ENCODE results near the gene METTL27. TPM values are rescaled to one million over a fixed set of nuclear protein-coding genes. Genes with fewer than 3 reads are reported as not detected.

The METTL27 gene
- total and polyA plus RNA-seq, 2 of the 8 experiments (the other 6 are each of a cell fraction or from before 2014, with no cell fraction given) = 6.2 to 12.0 TPM

- Histone ChIP-seq H3K4me1 (replicated peaks in 1 of 4; ENCODE audit: control insufficient read depth in 3 of 4, insufficient read depth in 4 of 4, low read length in 3 of 4) (no peaks in the 10 kb centered on the region; a peak in 3 of 7 replicates), H3K14ac (ENCODE audit: insufficient read length) (no peak overlapping the region), H4K20me1 (replicated peaks in 1 of 2; ENCODE audit: control insufficient read depth in 1 of 2, insufficient read depth in 2 of 2, low read length in 2 of 2) (no peaks in the 10 kb centered on the region), H3K79me1 (ENCODE audit: low read depth, low read length) (no peaks in the 10 kb centered on the region), H2BK20ac (ENCODE audit: low read length) (no peak overlapping the region), H3K56ac (replicated peaks; ENCODE audit: insufficient read length, low read depth, low read length) (no peak overlapping the region), H3K4me3 (ENCODE audit: extremely low read depth in 1 of 4, insufficient read depth in 2 of 4, low read depth in 3 of 4, low read length in 4 of 4) (no peak overlapping the region), H2BK5ac (ENCODE audit: low read depth, low read length) (no peak overlapping the region), H3K4ac (replicated peaks; ENCODE audit: insufficient read length, low read depth, low read length) (no peak overlapping the region), H2BK15ac (ENCODE audit: low read length) (no peak overlapping the region), H2BK12ac (ENCODE audit: low read depth, low read length) (no peak overlapping the region), H3K9me3 (ENCODE audit: insufficient read depth in 2 of 2, low read depth in 1 of 2, low read length in 1 of 2) (no peaks in the 10 kb centered on the region), H2AK5ac (ENCODE audit: low read depth, low read length) (no peak overlapping the region), H3K36me3 (ENCODE audit: control insufficient read depth in 2 of 4, insufficient read depth in 4 of 4, low read length in 3 of 4) (no peaks in the 10 kb centered on the region), H3K23me2 (ENCODE audit: low read depth, low read length) (no peaks in the 10 kb centered on the region), H3K23ac (ENCODE audit: insufficient read length) (no peak overlapping the region), H3K27me3 (replicated peaks in 1 of 4; ENCODE audit: control insufficient read depth in 3 of 4, extremely low read depth in 1 of 4, insufficient read depth in 3 of 4, low read length in 3 of 4) (no peaks in the 10 kb centered on the region), H2AFZ (ENCODE audit: low read length) (no peak overlapping the region), H3K79me2 (ENCODE audit: control insufficient read depth in 1 of 2, insufficient read depth in 2 of 2, low read length in 2 of 2) (no peaks in the 10 kb centered on the region), H3K27ac (ENCODE audit: low read depth, low read length) (no peak overlapping the region), H4K5ac (ENCODE audit: insufficient read length, low read depth, low read length) (no peak overlapping the region), H4K8ac (ENCODE audit: extremely low read depth, insufficient read depth, low read length) (no peak overlapping the region; the same call in 1 of the 2 replicates), H2BK120ac (replicated peaks; ENCODE audit: low read depth, low read length) (no peak overlapping the region), H4K91ac (replicated peaks; ENCODE audit: insufficient read length, low read length) (no peak overlapping the region), H3K18ac (ENCODE audit: extremely low read depth, low read length) (no peak overlapping the region), H3K4me2 (ENCODE audit: insufficient read depth in 1 of 2, low read depth in 2 of 2, low read length in 2 of 2) (no peak overlapping the region), H3K9ac (replicated peaks in 1 of 4; ENCODE audit: extremely low read depth in 1 of 4, low read depth in 3 of 4, low read length in 3 of 4) (no peak overlapping the region)
- TF ChIP-seq USF2 (IDR thresholded peaks at IDR 0.05; ENCODE audit: low read length) = no peak
- no peak for TF ChIP-seq SRF (IDR thresholded peaks at IDR 0.05; ENCODE audit: low read depth, low read length)
- no peak for TF ChIP-seq EZH2 (IDR thresholded peaks at IDR 0.05; ENCODE audit: low read depth, low read length, severe bottlenecking)
- CTCF ChIA-PET (ENCODE audit: partially characterized antibody) = interaction anchor here (0.6 to 4.1 kb wide), 7 partner anchors 10 to 187 kb away, joined by 3 to 16 read pairs (median 4); no protein-coding TSS in a partner anchor
- POLR2A ChIA-PET (ENCODE audit: partially characterized antibody) = no interaction called here
- WGBS, 2 experiments (ENCODE audit: extremely low coverage in 1 of 2, insufficient coverage in 1 of 2, insufficient read length in 1 of 2, insufficient replicate concordance in 2 of 2, low coverage in 1 of 2, low lambda C conversion rate in 2 of 2, missing lambda C conversion rate in 1 of 2) = 92% methylated on average over 3 of the region's 3 CpGs; no CpG with 5 or more reads in 1 of the 2 experiments
- FAIRE-seq (no peak), DNase-seq (ENCODE audit: low read depth in 1 of 2, low spot score in 2 of 2) (no peak)
Observed at GRCh38 chr7:73885433-73885974, 43.2 kb upstream of the METTL27 start.

Measured in H1 (cell line).